Spleen (tissue), 11 donors: Measurements from ENCODE around the gene AK8. TPM values are rescaled to one million over a fixed set of nuclear protein-coding genes. Genes with fewer than 3 reads are reported as not detected.

Experiments used
- DNase-seq: peaks from one replicate; pipeline ENCODE4 v3.0.0-alpha.2; 2020
- H3K27ac ChIP-seq, 8 donors: fragments of 200-600 bp; sonication (generic) in 7 of 8; 1 replicate in 4 of 8; 2 replicates in 4 of 8; pipeline versions ENCODE4 v1.5.0 to v1.8.0; 2016 to 2021; ENCODE audit warnings: inconsistent platforms in 4 of 8, mild to moderate bottlenecking in 4 of 8, moderate library complexity in 1 of 8
- H3K27me3 ChIP-seq, 7 donors: fragments of 200-600 bp; sonication (generic) in 6 of 7; replicated peaks in 1 of 7; 1 replicate in 4 of 7; 2 replicates in 3 of 7; pipeline versions ENCODE4 v1.5.0 to v1.8.0; 2016 to 2021; ENCODE audit warnings: inconsistent platforms in 3 of 7, mild to moderate bottlenecking in 1 of 7
- H3K36me3 ChIP-seq, 6 donors: fragments of 200-600 bp; sonication (generic) in 5 of 6; 1 replicate in 4 of 6; 2 replicates in 2 of 6; pipeline versions ENCODE4 v1.5.0 to v1.8.0; 2016 to 2021; ENCODE audit warnings: inconsistent platforms in 2 of 6
- H3K4me1 ChIP-seq, 6 donors: fragments of 200-600 bp; sonication (generic) in 5 of 6; 1 replicate in 3 of 6; 2 replicates in 3 of 6; pipeline versions ENCODE4 v1.5.0 to v1.8.0; 2016 to 2021; ENCODE audit warnings: inconsistent platforms in 3 of 6
- H3K4me3 ChIP-seq, 8 donors: fragments of 200-600 bp; sonication (generic) in 7 of 8; 1 replicate in 4 of 8; 2 replicates in 4 of 8; pipeline versions ENCODE4 v1.5.0 to v1.8.0; 2016 to 2021; ENCODE audit warnings: inconsistent platforms in 4 of 8, mild to moderate bottlenecking in 4 of 8, moderate library complexity in 2 of 8
- H3K9me3 ChIP-seq, 8 donors: fragments of 200-600 bp; sonication (generic) in 7 of 8; 1 replicate in 4 of 8; 2 replicates in 4 of 8; pipeline versions ENCODE4 v1.5.0 to v1.8.0; 2016 to 2021; ENCODE audit warnings: inconsistent platforms in 4 of 8
- POLR2A ChIP-seq, 3 donors: fragments of 450-650 bp; IDR thresholded peaks; one replicate each; pipeline ENCODE4 v1.5.1; 2017; ENCODE audit warnings: antibody characterized with exemption in 3 of 3, mild to moderate bottlenecking in 1 of 3
- POLR2AphosphoS5 ChIP-seq, 3 donors: sonication (generic); formaldehyde crosslinking; IDR thresholded peaks; one replicate each; pipeline ENCODE4 v1.5.1; 2017; ENCODE audit warnings: antibody characterized with exemption in 3 of 3
- WGBS, 5 donors: extraction: QIAGEN DNeasy Blood & Tissue Kit in 3 of 5; methylation state at CpG; one replicate each; pipeline versions ENCODE4 v1.1.5 to v1.1.7; 2013 to 2018; 5-methylcytosine and 5-hydroxymethylcytosine counted together
- intact Hi-C: fragments of 100-400 bp; cut with DNase I; formaldehyde crosslinking; loops from one replicate; pipeline ENCODE4 v1.15.0; 2023; ENCODE audit warnings: low total_unique reads
- polyA plus RNA-seq, 3 donors: library from polyadenylated mRNA; stranded (reverse); fragments of 200-250 nt; gene quantifications; one replicate each; pipeline ENCODE4 v1.2.1, GENCODE V29; 2013
- total RNA-seq, 7 donors: library from RNA; depleted of rRNA in 3 of 7; stranded (reverse); fragments of >200 nt in 3 of 7; fragmentation: NEBNext Ultra II Directional in 4 of 7; extraction: Animal tissue kit (Norgen Biotek cat#: 25700) in 4 of 7; gene quantifications; one replicate each; pipeline versions ENCODE4 v1.1.0 to v1.2.1, GENCODE V29; 2016 to 2021
- TF ChIP-seq, protein P1 (sequence below), 11 experiments: fragments of 200-600 bp in 7 of 11; fragments of 450-650 bp in 4 of 11; sonication (generic) in 4 of 11; IDR thresholded peaks in 8 of 11; conservative IDR thresholded peaks in 3 of 11; 1 replicate in 7 of 11; 2 replicates in 4 of 11; pipeline versions ENCODE4 v1.4.0 to v1.8.0; 2016 to 2021; ENCODE audit warnings: antibody characterized with exemption in 11 of 11, inconsistent platforms in 4 of 11, mild to moderate bottlenecking in 1 of 11
- donor health status: healthy with polysubstance abuse.
- donor health status: DM: no; HTN: no; CAD: no; lungs with moderate emphysema.
- donor health status: DM: no; HTN: no; CAD: no.
- donor health status: Bipolar disorder and iron deficiency.
- donor health status: healthy.
- donor health status: DM: no; HTN: no; CAD: no.
- donor health status: DM: yes; HTN: yes; CAD: no.

AK8 gene
- total and polyA plus RNA-seq, 10 donors = 0.22 to 1.8 (median 0.93) TPM

DNA sequence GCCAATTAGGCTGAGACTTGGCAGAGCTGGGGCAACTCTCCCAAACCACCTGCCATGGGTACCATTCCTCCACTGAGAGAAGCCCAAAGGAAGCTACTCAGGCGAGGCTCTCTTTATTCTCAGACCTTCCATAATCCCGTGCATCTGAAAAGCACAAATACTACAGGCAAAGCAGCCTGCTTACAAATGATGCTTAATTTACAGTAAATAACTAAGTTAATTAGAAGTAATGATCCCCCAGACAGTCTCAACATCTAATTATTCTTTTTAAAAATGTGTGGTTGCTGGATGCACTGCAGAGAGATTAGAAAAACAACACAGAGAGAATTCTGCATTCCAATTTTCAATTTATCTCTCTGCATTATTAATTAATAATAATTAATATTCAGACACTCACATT is 53.1 kb downstream of the AK8 start:
- Histone ChIP-seq H3K27me3 (peaks cover 0 to 15% (median 0%) of the 10 kb centered on the region in 7 donors), H3K4me3 (no peak overlapping the region), H3K36me3 (peaks cover 0 to 3% (median 0%) of the 10 kb centered on the region in 6 donors), H3K4me1 (no peaks in the 10 kb centered on the region), H3K27ac (no peak overlapping the region), H3K9me3 (no peaks in the 10 kb centered on the region)
- TF ChIP-seq POLR2AphosphoS5 (IDR thresholded peaks at IDR 0.05) (no peak), POLR2A (IDR thresholded peaks at IDR 0.05) (no peak)
- TF ChIP-seq, protein P1, sequence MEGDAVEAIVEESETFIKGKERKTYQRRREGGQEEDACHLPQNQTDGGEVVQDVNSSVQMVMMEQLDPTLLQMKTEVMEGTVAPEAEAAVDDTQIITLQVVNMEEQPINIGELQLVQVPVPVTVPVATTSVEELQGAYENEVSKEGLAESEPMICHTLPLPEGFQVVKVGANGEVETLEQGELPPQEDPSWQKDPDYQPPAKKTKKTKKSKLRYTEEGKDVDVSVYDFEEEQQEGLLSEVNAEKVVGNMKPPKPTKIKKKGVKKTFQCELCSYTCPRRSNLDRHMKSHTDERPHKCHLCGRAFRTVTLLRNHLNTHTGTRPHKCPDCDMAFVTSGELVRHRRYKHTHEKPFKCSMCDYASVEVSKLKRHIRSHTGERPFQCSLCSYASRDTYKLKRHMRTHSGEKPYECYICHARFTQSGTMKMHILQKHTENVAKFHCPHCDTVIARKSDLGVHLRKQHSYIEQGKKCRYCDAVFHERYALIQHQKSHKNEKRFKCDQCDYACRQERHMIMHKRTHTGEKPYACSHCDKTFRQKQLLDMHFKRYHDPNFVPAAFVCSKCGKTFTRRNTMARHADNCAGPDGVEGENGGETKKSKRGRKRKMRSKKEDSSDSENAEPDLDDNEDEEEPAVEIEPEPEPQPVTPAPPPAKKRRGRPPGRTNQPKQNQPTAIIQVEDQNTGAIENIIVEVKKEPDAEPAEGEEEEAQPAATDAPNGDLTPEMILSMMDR (IDR thresholded peaks at IDR 0.05 in 8 of 11, conservative IDR thresholded peaks at IDR 0.05 in 3 of 11) = no peak
- WGBS, 5 donors = 80 to 90% (median 82%) methylated on average over 2 of the region's 2 CpGs
- intact Hi-C loops = no loop called here
- DNase-seq = no peak

DNA sequence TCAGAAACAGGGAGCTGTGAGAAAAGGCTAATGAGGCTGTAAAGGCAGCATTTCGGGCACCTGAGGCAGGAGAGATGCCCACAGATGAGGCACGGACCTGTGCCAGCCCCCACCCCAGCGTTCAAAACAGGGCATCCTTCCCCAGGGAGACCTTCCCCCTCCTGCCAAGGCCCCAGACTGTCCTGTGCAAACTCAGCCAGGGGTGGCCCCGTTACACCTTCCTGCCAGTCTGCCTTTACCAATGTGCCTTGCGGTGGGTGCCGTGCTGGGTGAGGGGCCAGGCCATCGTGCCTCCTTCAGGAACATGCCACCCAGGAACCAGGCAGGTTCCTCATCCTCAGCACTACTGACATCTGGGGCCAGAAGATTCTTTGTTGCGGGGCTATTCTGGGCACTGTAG is 53.9 kb downstream of the AK8 start:
- Histone ChIP-seq H3K27me3 (peaks cover 0 to 15% (median 0%) of the 10 kb centered on the region in 7 donors), H3K9me3 (no peaks in the 10 kb centered on the region), H3K36me3 (peaks cover 0 to 3% (median 0%) of the 10 kb centered on the region in 6 donors), H3K4me1 (no peaks in the 10 kb centered on the region), H3K4me3 (no peak overlapping the region), H3K27ac (no peak overlapping the region)
- TF ChIP-seq POLR2AphosphoS5 (IDR thresholded peaks at IDR 0.05) = no peak
- TF ChIP-seq, protein P1 (IDR thresholded peaks at IDR 0.05 in 8 of 11, conservative IDR thresholded peaks at IDR 0.05 in 3 of 11) = no peak
- 73 to 88% (median 81%) methylated on average over 6 to 8 of the region's 8 CpGs for WGBS, 5 donors
- DNase-seq = no peak
- intact Hi-C loops = no loop called here

DNA sequence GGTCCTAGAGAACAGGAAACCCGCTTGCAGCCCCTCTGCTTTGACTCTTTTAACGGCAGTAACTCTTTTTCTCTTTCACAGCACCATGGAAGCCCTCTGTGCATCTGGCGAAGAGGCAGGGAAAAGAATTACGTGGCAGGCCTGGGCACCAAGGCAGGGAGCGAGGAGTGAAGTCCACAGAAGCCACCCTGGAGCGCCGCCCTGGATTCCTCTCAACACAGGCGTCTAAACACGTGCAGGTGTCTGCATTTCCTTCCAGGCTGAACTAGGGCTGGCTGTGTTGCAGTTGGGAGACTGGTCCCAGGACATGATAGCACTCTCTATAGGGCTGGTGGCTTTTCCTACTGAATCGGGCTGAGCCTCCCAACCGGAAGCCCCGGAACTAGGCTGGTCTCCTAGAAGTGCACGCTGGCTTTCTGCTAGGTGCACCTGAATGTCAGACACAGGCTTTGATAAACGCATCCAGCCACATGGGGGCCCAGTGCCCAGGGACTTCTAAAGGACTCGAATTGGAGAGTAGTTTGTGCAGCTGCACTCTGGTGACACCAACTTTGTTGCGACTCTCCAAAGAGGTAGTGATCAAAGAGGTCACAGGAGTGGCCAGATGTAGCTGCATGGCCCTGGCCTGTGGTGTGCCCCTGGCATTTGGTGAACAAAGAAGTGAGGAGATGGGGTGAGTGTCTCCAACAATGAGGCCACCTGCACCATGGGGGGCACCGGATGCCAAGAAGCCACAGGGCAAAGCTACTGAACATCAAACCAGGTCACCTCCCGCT is 54.5 kb downstream of the AK8 start:
- no peaks in the 10 kb centered on the region for H3K4me1 ChIP-seq
- peaks cover 0 to 15% (median 0%) of the 10 kb centered on the region in 7 donors for H3K27me3 ChIP-seq
- H3K36me3 ChIP-seq = peaks cover 0 to 3% (median 0%) of the 10 kb centered on the region in 6 donors
- TF ChIP-seq POLR2AphosphoS5 (IDR thresholded peaks at IDR 0.05) (no peak), POLR2A (IDR thresholded peaks at IDR 0.05) (no peak)
- TF ChIP-seq, protein P1 (IDR thresholded peaks at IDR 0.05 in 8 of 11, conservative IDR thresholded peaks at IDR 0.05 in 3 of 11) = no peak
- DNase-seq = no peak
- intact Hi-C loops = no loop called here
- H3K27ac ChIP-seq = no peak overlapping the region
- no peaks in the 10 kb centered on the region for H3K9me3 ChIP-seq
- WGBS, 5 donors = 72 to 85% (median 76%) methylated on average over 17 to 18 of the region's 18 CpGs
- H3K4me3 ChIP-seq = no peak overlapping the region

DNA sequence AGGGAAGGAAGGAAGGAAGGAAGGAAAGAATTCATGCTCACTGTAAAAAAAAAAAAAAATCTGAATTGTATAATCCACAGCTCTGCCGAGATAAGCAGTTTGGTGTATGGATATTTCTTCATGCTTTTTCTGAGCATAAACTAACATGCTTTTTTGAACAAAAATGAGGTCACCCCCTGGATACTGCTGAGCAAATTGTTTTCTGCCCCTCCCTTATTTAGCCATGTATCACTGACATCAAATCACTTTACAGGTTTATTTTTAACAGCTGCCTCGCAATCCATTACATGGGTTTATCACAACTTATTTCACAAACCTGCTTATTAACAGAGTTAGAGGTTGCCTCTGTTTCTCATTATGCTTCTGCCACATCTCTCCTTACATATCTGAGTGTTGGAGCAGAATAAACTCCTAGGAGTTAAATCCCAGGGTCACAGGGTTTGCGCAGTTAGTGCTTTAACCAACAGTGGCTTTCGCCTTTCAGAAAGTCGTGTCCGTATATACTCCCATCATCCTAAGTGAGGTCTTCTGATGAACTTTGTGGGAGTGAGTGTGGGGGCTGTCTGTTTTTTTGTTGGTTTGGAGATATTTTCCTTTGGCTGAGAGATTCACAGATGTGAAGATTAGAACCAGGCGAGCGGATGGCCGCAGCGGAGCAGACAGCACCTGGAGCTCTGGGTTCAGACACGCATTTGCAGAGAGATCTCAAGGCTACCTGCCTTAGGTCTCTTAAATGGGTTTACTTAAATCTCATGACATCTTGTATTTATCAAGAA is 57.7 kb downstream of the AK8 start:
- TF ChIP-seq, protein P1 (IDR thresholded peaks at IDR 0.05 in 8 of 11, conservative IDR thresholded peaks at IDR 0.05 in 3 of 11) = no peak
- TF ChIP-seq POLR2AphosphoS5 (IDR thresholded peaks at IDR 0.05) (no peak), POLR2A (IDR thresholded peaks at IDR 0.05) (no peak)
- H3K27me3 ChIP-seq = peaks cover 0 to 24% (median 0%) of the 10 kb centered on the region in 7 donors
- no peaks in the 10 kb centered on the region for H3K36me3 ChIP-seq
- no peak overlapping the region for H3K27ac ChIP-seq
- no peak overlapping the region for H3K4me3 ChIP-seq
- intact Hi-C loops = no loop called here
- DNase-seq = no peak
- 76 to 84% (median 81%) methylated on average over 11 of the region's 11 CpGs for WGBS, 5 donors
- H3K9me3 ChIP-seq = no peaks in the 10 kb centered on the region
- H3K4me1 ChIP-seq = no peaks in the 10 kb centered on the region
